Astrocyte of the cerebellum (primary cell): ENCODE data around the gene OR5M10.
A peak's percentile ranks its signal among the peaks of the same experiment; 100 is the strongest.
"Not testable (repeated sequence)": the region's sequence is repeated elsewhere in the genome, so short reads cannot be mapped to it uniquely, and the experiment has no call there.

ENCODE experiments used
- DNase-seq: peaks from one replicate; pipeline ENCODE4 v3.0.0-alpha.2; 2011; ENCODE audit warnings: low read depth
- H3K4me3 ChIP-seq: 2 replicates; pipeline ENCODE4 v1.5.1; 2011; ENCODE audit warnings: mild to moderate bottlenecking, low read depth, low read length, moderate library complexity
- in situ Hi-C: cut with HindIII; loops from 2 replicates; pipeline ENCODE4 v1.10.0; 2017; ENCODE audit warnings: low sequenced_read_pairs
- TF ChIP-seq, protein P1 (sequence below): IDR thresholded peaks from 2 replicates; pipeline ENCODE4 v1.5.1; 2012; ENCODE audit warnings: low read length, low read depth, moderate library complexity, mild to moderate bottlenecking; ENCODE audit errors: missing control alignments

OR5M10 gene

DNA sequence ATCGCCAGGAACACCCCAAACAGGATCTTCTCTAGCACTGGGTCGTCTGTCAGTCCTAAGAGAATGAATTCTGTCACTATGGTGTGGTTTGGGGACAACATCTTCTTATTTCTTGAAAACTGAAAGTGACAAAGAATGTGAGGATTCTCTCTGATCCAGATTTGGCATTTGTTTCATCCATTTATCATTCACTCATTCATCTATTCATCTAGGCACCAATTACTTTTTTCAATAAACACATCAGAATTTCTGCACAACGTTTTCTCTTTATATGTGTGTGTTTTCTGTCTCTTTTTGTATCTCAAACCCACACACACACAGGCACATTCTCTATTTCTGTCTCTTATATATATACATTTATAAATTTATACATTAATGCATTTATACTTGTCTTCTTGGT, at the start of gene OR5M10:
Gene OR5M10 (minus strand): TSS at position 101 of the 400 bp plus-strand sequence. CDS start 0 bp downstream, at position 101.
- TF ChIP-seq, protein P1, sequence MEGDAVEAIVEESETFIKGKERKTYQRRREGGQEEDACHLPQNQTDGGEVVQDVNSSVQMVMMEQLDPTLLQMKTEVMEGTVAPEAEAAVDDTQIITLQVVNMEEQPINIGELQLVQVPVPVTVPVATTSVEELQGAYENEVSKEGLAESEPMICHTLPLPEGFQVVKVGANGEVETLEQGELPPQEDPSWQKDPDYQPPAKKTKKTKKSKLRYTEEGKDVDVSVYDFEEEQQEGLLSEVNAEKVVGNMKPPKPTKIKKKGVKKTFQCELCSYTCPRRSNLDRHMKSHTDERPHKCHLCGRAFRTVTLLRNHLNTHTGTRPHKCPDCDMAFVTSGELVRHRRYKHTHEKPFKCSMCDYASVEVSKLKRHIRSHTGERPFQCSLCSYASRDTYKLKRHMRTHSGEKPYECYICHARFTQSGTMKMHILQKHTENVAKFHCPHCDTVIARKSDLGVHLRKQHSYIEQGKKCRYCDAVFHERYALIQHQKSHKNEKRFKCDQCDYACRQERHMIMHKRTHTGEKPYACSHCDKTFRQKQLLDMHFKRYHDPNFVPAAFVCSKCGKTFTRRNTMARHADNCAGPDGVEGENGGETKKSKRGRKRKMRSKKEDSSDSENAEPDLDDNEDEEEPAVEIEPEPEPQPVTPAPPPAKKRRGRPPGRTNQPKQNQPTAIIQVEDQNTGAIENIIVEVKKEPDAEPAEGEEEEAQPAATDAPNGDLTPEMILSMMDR, result no peak
- no peak within 1 kb of the TSS for H3K4me3 ChIP-seq
- DNase-seq, result no peak
- in situ Hi-C loops, result no loop called here

DNA sequence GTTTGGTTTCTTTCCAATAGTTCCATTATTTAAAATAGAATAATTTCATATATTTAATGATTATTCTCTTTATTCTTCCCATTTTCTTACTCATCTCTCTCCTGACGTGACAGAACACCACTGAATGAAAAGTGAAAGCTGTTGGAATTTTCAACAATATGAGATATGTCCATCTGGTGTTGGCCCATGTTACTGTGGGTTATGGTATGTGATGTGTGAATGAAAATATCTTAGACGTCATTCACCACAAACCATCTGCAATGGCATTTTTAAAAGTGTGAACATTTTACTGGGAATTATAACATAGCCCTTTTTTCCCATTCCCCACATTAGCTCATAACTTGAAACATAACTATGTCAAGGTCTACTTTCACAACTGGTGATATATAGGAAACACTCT, 48.4 kb upstream of the OR5M10 start:
- in situ Hi-C loops, result no loop called here
- no peak for DNase-seq
- TF ChIP-seq, protein P1, result no peak
- H3K4me3 ChIP-seq, result no peak overlapping the region

DNA sequence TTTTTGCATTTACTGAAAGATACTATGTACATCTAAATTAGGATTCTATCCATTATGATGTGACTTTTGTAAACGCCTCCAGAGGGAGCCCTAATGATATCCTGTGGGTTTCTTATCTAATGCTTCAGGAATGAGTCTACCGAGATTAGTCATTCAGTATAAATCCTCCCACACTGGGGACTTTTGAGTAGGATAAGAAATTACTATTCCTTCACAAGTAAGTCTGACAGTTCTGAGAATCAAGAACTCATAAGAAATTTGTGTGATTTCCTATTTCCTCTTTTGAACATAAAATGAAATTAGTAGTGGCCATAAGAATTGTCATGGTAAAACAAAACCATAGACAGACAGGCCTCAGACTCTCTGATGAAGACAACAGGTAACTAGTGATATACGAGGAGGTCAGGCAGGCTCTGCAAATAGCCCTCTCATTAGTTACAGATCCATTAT, 47.2 kb upstream of the OR5M10 start:
- in situ Hi-C loops, result no loop called here
- DNase-seq, result peak; percentile 2
- H3K4me3 ChIP-seq, result no peak overlapping the region
- TF ChIP-seq, protein P1, result no peak

GRCh38 chr11:56611174-56611573, 33.7 kb upstream of the OR5M10 start:
- in situ Hi-C loops, result no loop called here
- TF ChIP-seq, protein P1, result no peak
- no peak overlapping the region for H3K4me3 ChIP-seq
- no peak for DNase-seq

GRCh38 chr11:56592088-56592717, 14.7 kb upstream of the OR5M10 start:
- H3K4me3 ChIP-seq, in situ Hi-C loops, DNase-seq: not testable (repeated sequence)

DNA sequence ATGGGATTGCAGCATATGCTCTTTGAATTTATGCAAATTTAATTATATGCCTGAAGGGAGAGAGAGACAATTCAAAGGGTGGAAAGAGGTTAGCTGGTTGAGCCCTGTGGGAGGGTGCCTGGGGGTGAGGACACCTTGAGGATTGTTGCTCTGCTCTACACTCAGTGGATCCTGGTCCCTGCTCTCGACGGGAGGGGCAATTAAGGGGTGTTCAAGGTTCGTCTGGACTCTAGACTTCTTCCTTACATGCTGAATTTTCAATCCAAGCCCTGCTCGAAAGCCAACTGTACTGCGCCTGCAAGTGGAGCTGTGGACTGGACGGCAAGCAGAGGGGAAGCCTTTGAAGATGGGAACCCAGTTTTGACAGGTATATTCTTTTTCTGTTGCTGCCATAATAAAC, 18.9 kb downstream of the OR5M10 start:
- TF ChIP-seq, protein P1, result no peak
- in situ Hi-C loops, result no loop called here
- DNase-seq, result no peak
- no peak overlapping the region for H3K4me3 ChIP-seq

DNA sequence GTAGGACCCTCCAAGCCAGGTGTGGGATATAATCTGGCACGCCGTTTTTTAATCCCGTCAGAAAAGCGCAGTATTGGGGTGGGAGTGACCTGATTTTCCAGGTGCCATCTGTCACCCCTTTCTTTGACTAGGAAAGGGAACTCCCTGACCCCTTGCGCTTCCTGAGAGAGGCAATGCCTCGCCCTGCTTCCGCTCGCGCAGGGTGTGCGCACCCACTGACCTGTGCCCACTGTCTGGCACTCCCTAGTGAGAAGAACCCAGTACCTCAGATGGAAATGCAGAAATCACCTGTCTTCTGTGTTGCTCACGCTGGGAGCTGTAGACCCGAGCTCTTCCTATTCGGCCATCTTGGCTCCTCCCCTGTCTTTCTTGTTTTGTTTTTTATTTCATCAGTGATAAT, 22.8 kb downstream of the OR5M10 start:
- DNase-seq, in situ Hi-C loops, H3K4me3 ChIP-seq: not testable (repeated sequence)

DNA sequence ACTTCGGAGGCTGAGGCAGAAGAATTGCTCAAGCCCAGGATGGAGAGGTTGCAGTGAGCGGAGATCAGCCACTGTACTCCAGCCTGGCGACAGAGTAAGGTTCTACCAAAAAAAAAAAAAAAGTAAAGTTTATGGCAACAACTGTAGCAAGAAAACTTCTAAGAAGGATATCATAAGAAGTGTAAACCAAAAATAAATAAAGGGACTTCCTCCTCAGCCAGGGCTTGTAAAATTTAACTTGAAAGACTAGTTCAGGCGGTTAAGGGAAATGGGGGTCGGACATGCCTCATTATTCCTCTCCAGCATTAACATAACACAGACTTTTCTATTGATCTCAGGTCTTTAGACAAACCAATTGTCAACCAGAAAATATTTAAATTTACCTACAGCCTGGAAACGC, 32.0 kb downstream of the OR5M10 start:
- no peak overlapping the region for H3K4me3 ChIP-seq
- DNase-seq, result no peak
- TF ChIP-seq, protein P1, result no peak
- in situ Hi-C loops, result no loop called here
